HG03139 (cell line): Measurements from ENCODE around the gene DHRS11.

ENCODE experiments used
- ATAC-seq: cut with Tn5 transposase; IDR thresholded peaks from one replicate; pipeline ENCODE4 v1.9.1; 2021; ENCODE audit not compliant: unreplicated experiment

Gene DHRS11

DNA sequence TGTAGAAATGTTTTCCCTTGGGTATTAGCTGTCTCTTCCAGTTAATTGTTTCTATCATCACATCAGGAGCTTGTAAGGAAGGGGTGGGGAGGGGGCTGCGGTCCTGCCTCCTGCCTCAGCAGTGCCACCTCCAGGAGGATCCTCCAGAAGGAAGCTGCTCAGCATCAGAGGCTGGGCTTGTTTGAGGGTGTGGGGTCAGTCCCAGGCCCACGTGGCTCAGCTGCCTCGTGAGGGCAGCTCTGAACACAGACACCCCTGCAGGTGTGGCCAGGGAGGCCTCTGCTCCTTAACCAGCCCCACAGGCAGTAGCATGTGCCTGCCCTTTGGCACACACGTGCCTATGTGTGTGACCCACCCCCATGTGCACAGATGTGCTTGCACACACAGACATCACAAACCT, 56.0 kb downstream of the DHRS11 start:
- no peak for ATAC-seq

DNA sequence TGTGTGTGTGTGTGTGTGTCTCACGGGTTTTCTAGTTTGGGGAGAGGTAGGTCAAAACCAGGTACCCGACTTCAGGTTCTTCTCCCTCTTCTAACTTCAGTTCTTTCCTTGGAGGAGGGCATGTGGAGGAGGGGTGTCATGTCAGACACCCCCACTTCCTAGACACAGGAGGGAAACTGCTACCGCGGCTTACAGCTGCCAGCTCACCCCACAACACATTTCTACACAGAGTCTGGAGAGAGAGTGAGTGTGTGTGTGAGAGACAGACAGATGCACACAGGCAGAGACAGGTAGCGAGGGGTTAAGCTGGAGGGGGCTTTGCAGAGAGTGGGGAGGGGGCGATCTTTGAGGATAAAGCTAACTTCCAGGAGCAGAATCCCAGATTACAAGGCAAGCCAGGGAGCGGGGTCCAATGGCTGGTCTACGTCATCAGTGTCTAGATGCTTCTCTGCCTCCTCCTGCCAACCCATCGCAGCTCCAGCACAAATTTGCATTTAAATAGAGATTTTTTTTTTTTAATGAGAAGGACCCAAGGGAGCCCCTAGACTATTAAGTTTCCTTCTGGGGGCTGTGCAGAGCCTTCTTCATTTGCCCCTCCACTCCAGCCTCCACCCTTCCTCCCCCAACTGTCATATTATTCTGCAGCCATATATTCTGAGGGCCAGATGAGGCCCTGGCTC, 58.6 kb downstream of the DHRS11 start:
- no peak for ATAC-seq
